Astrocyte (in vitro differentiated cells and primary cell): ENCODE measurements around the gene TLR6. TPM values are rescaled to one million over a fixed set of nuclear protein-coding genes. Genes with fewer than 3 reads are reported as not detected.

Source experiments
- DNase-seq: peaks from one replicate; pipeline ENCODE4 v3.0.0-alpha.2; 2010; ENCODE audit warnings: low read depth
- FAIRE-seq: peaks from 2 replicates; lab custom pipeline; 2011; peaks lifted over from hg19 to GRCh38; lab: Jason Lieb, UNC
- H2AFZ ChIP-seq: 2 replicates; pipeline ENCODE4 v1.6.0; 2012; ENCODE audit warnings: low read depth, low read length, inconsistent platforms
- H3K27ac ChIP-seq: 2 replicates; pipeline ENCODE4 v1.5.1; 2011; ENCODE audit warnings: low read depth, low read length, inconsistent platforms
- H3K27me3 ChIP-seq: 2 replicates; pipeline ENCODE4 v1.6.0; 2011; ENCODE audit warnings: low read length, inconsistent platforms; ENCODE audit not compliant: insufficient read depth
- H3K36me3 ChIP-seq: 2 replicates; pipeline ENCODE4 v1.5.1; 2011; ENCODE audit warnings: low read length, inconsistent platforms; ENCODE audit not compliant: insufficient read depth
- H3K4me1 ChIP-seq: 2 replicates; pipeline ENCODE4 v1.5.1; 2011; ENCODE audit warnings: low read length, inconsistent platforms; ENCODE audit not compliant: insufficient read depth
- H3K4me2 ChIP-seq: 2 replicates; pipeline ENCODE4 v1.6.0; 2012; ENCODE audit warnings: low read length, inconsistent platforms
- H3K4me3 ChIP-seq: 2 replicates; pipeline ENCODE4 v1.5.1; 2011; ENCODE audit warnings: low read depth, mild to moderate bottlenecking, low read length, inconsistent platforms; ENCODE audit not compliant: insufficient read depth
- H3K79me2 ChIP-seq: 2 replicates; pipeline ENCODE4 v1.6.0; 2012; ENCODE audit warnings: mild to moderate bottlenecking, low read length, inconsistent platforms; ENCODE audit not compliant: insufficient read depth
- H3K9ac ChIP-seq: 2 replicates; pipeline ENCODE4 v1.6.0; 2012; ENCODE audit warnings: mild to moderate bottlenecking, low read length, inconsistent platforms
- H3K9me3 ChIP-seq: 2 replicates; pipeline ENCODE4 v1.5.1; 2012; ENCODE audit warnings: low read depth, mild to moderate bottlenecking, low read length, inconsistent platforms; ENCODE audit not compliant: insufficient read depth
- H4K20me1 ChIP-seq: 2 replicates; pipeline ENCODE4 v1.6.0; 2012; ENCODE audit warnings: low read length, inconsistent platforms; ENCODE audit not compliant: insufficient read depth
- H3K27ac Mint-ChIP-seq: one replicate; pipeline ENCODE4 v1.8.0; 2021; ENCODE audit warnings: mild to moderate bottlenecking, mixed read lengths; ENCODE audit not compliant: unreplicated experiment
- H3K27me3 Mint-ChIP-seq: one replicate; pipeline ENCODE4 v1.8.0; 2021; ENCODE audit warnings: low read depth, mixed read lengths; ENCODE audit not compliant: unreplicated experiment
- H3K36me3 Mint-ChIP-seq: one replicate; pipeline ENCODE4 v1.8.0; 2021; ENCODE audit warnings: low read depth, mixed read lengths; ENCODE audit not compliant: unreplicated experiment
- H3K4me1 Mint-ChIP-seq: one replicate; pipeline ENCODE4 v1.8.0; 2021; ENCODE audit warnings: low read depth, mixed read lengths; ENCODE audit not compliant: unreplicated experiment
- H3K4me3 Mint-ChIP-seq: one replicate; pipeline ENCODE4 v1.8.0; 2021; ENCODE audit warnings: mild to moderate bottlenecking, moderate library complexity, mixed read lengths; ENCODE audit not compliant: unreplicated experiment
- H3K9me3 Mint-ChIP-seq: one replicate; pipeline ENCODE4 v1.8.0; 2021; ENCODE audit warnings: mild to moderate bottlenecking, mixed read lengths; ENCODE audit not compliant: unreplicated experiment
- CTCF ChIP-seq: IDR thresholded peaks from 2 replicates; pipeline ENCODE4 v1.5.1; 2011; ENCODE audit warnings: low read depth, mild to moderate bottlenecking, inconsistent platforms, low read length, moderate library complexity; ENCODE audit not compliant: insufficient read depth
- EZH2 ChIP-seq: IDR thresholded peaks from 2 replicates; pipeline ENCODE4 v1.6.1; 2012; ENCODE audit warnings: mild to moderate bottlenecking, low read length, inconsistent platforms; ENCODE audit not compliant: insufficient read depth
- total RNA-seq: library from RNA; stranded (reverse); gene quantifications from 2 replicates; pipeline ENCODE4 v1.2.1, GENCODE V29; 2021

The TLR6 gene
- total RNA-seq, 1 donor from 2014 or later: 3.8 TPM

- Mint-ChIP-seq H3K36me3 (no peaks in the 10 kb centered on the region), H3K27me3 (no peaks in the 10 kb centered on the region), H3K27ac (no peak overlapping the region), H3K9me3 (no peaks in the 10 kb centered on the region), H3K4me3 (no peak overlapping the region), H3K4me1 (peaks cover 26% of the 10 kb centered on the region)
- TF ChIP-seq CTCF (no peak), EZH2 (no peak)
- Histone ChIP-seq H3K9me3 (no peaks in the 10 kb centered on the region), H3K79me2 (no peaks in the 10 kb centered on the region), H3K27ac (no peak overlapping the region), H3K4me2 (no peak overlapping the region), H3K4me3 (no peak overlapping the region), H3K4me1 (peaks cover 22% of the 10 kb centered on the region), H2AFZ (no peak overlapping the region), H3K27me3 (no peaks in the 10 kb centered on the region), H3K36me3 (no peaks in the 10 kb centered on the region), H3K9ac (no peak overlapping the region), H4K20me1 (no peaks in the 10 kb centered on the region)
- DNase-seq (no peak), FAIRE-seq (no peak)
These were observed 5.2 kb upstream of the TLR6 start for GRCh38 chr4:38861791-38862190.

- no peak for DNase-seq
- peak overlapping the region; percentile 1 for H3K4me3 Mint-ChIP-seq
- H3K36me3 Mint-ChIP-seq: no peaks in the 10 kb centered on the region
- H3K9me3 ChIP-seq: no peaks in the 10 kb centered on the region
- no peaks in the 10 kb centered on the region for H3K27me3 Mint-ChIP-seq
- H3K4me3 ChIP-seq: no peak overlapping the region
- no peaks in the 10 kb centered on the region for H3K79me2 ChIP-seq
- no peaks in the 10 kb centered on the region for H3K36me3 ChIP-seq
- no peaks in the 10 kb centered on the region for H3K27me3 ChIP-seq
- H4K20me1 ChIP-seq: no peaks in the 10 kb centered on the region
- H2AFZ ChIP-seq: no peak overlapping the region
- peak; percentile 62 for TF ChIP-seq CTCF
- no peak for TF ChIP-seq EZH2
- no peak overlapping the region for H3K9ac ChIP-seq
- H3K4me1 Mint-ChIP-seq: peaks cover 31% of the 10 kb centered on the region
- peaks cover 22% of the 10 kb centered on the region for H3K4me1 ChIP-seq
- no peak for FAIRE-seq
- H3K4me2 ChIP-seq: no peak overlapping the region
- no peak overlapping the region for H3K27ac ChIP-seq
- no peaks in the 10 kb centered on the region for H3K9me3 Mint-ChIP-seq
- no peak overlapping the region for H3K27ac Mint-ChIP-seq
These were observed 4.3 kb upstream of the TLR6 start for GRCh38 chr4:38860788-38861424.

- no peak overlapping the region for H3K4me3 Mint-ChIP-seq
- Histone ChIP-seq H2AFZ (no peak overlapping the region), H3K4me3 (no peak overlapping the region), H3K9me3 (no peaks in the 10 kb centered on the region), H3K79me2 (no peaks in the 10 kb centered on the region), H3K27me3 (no peaks in the 10 kb centered on the region), H3K27ac (no peak overlapping the region), H3K9ac (no peak overlapping the region), H3K4me2 (no peak overlapping the region), H3K36me3 (no peaks in the 10 kb centered on the region), H4K20me1 (no peaks in the 10 kb centered on the region), H3K4me1 (peaks cover 22% of the 10 kb centered on the region)
- FAIRE-seq (no peak), DNase-seq (no peak)
- TF ChIP-seq CTCF (no peak), EZH2 (no peak)
- H3K27me3 Mint-ChIP-seq: no peaks in the 10 kb centered on the region
- no peak overlapping the region for H3K27ac Mint-ChIP-seq
- peaks cover 31% of the 10 kb centered on the region for H3K4me1 Mint-ChIP-seq
- H3K36me3 Mint-ChIP-seq: no peaks in the 10 kb centered on the region
- no peaks in the 10 kb centered on the region for H3K9me3 Mint-ChIP-seq
These were observed 2.9 kb upstream of the TLR6 start for GRCh38 chr4:38859501-38859900.
